HepG2 (cell line): Measurements from ENCODE around the gene EGR2. TPM values are rescaled to one million over a fixed set of nuclear protein-coding genes. Genes with fewer than 3 reads are reported as not detected.

Source experiments
- ATAC-seq: fragments of 200-7000 bp; cut with Tn5 transposase; 3 replicates; pipeline ENCODE4 v1.9.1; 2020; ENCODE audit warnings: mild to moderate bottlenecking, moderate library complexity
- BruUV-seq: library from RNA; stranded (reverse); fragments of 400-500 nt; replicated peaks from 2 replicates; lab custom pipeline; 2021; lab: Mats Ljungman, UMichigan
- CTCF ChIA-PET: fragments of 300-600 bp; formaldehyde crosslinking; extraction: SDS; loops from one replicate; lab custom pipeline; 2021; ENCODE audit warnings: low total read pairs, inconsistent platforms, low intra/inter-chr PET ratio; lab: Yijun Ruan, JAX
- POLR2A ChIA-PET: fragments of 350-600 bp; sonication (Branson Sonifier 250); formaldehyde crosslinking; loops from one replicate; lab custom pipeline; 2020; ENCODE audit warnings: antibody characterized with exemption, inconsistent platforms; lab: Yijun Ruan, JAX
- DNase-seq: peaks from one replicate; pipeline ENCODE4 v3.0.0-alpha.2; 2015; ENCODE audit warnings: low spot score
- FAIRE-seq: peaks from 3 replicates; lab custom pipeline; 2011; peaks lifted over from hg19 to GRCh38; lab: Jason Lieb, UNC
- H2AFZ ChIP-seq: one replicate; pipeline ENCODE4 v1.6.1; 2011; ENCODE audit warnings: low read length, inconsistent platforms
- H3K27ac ChIP-seq: fragments of 300-600 bp; 3 replicates; pipeline ENCODE4 v1.8.0; 2011; ENCODE audit warnings: mixed run types, mild to moderate bottlenecking, mixed read lengths, low read length, inconsistent platforms; ENCODE audit not compliant: insufficient read depth; ENCODE audit errors: extremely low read length
- H3K27me3 ChIP-seq, 2 experiments: fragments of 200-600 bp in 1 of 2; 2 replicates in 1 of 2; 3 replicates in 1 of 2; pipeline versions ENCODE4 v1.6.0 to v1.8.0; 2011; ENCODE audit warnings: low read length in 2 of 2, mild to moderate bottlenecking in 2 of 2, moderate library complexity in 2 of 2, inconsistent platforms in 1 of 2; ENCODE audit not compliant: insufficient read depth in 2 of 2, control insufficient read depth in 1 of 2
- H3K36me3 ChIP-seq, 2 experiments: fragments of 200-600 bp in 1 of 2; replicated peaks in 1 of 2; 2 replicates in 1 of 2; 3 replicates in 1 of 2; pipeline versions ENCODE4 v1.5.1 to v1.8.0; 2011; ENCODE audit warnings: low read length in 2 of 2, inconsistent platforms in 1 of 2; ENCODE audit not compliant: insufficient read depth in 2 of 2, control insufficient read depth in 1 of 2
- H3K4me1 ChIP-seq: 2 replicates; pipeline ENCODE4 v1.5.1; 2012; ENCODE audit warnings: low read length, inconsistent platforms; ENCODE audit not compliant: insufficient read depth
- H3K4me2 ChIP-seq: 2 replicates; pipeline ENCODE4 v1.6.0; 2011; ENCODE audit warnings: low read depth, low read length, inconsistent platforms
- H3K4me3 ChIP-seq, 3 experiments: fragments of 200-600 bp in 1 of 3; sonication (generic), shearing (Covaris generic) in 1 of 3; replicated peaks in 1 of 3; 2 replicates each; pipeline ENCODE4 v1.5.1; 2011 to 2016; ENCODE audit warnings: low read length in 3 of 3, inconsistent platforms in 2 of 3, low read depth in 2 of 3, mild to moderate bottlenecking in 2 of 3, control low read depth in 1 of 3, mixed read lengths in 1 of 3; ENCODE audit not compliant: insufficient read depth in 1 of 3
- H3K79me2 ChIP-seq: one replicate; pipeline ENCODE4 v1.6.1; 2011; ENCODE audit warnings: low read length, inconsistent platforms; ENCODE audit not compliant: insufficient read depth
- H3K9ac ChIP-seq: 2 replicates; pipeline ENCODE4 v1.6.0; 2011; ENCODE audit warnings: mild to moderate bottlenecking, low read depth, low read length, inconsistent platforms; ENCODE audit not compliant: insufficient read depth
- H3K9me3 ChIP-seq: 2 replicates; pipeline ENCODE4 v1.5.1; 2012; ENCODE audit warnings: mild to moderate bottlenecking, low read length
- H4K20me1 ChIP-seq: 2 replicates; pipeline ENCODE4 v1.6.0; 2011; ENCODE audit warnings: inconsistent platforms, mild to moderate bottlenecking, low read length, moderate library complexity; ENCODE audit not compliant: insufficient read depth
- CBX5 ChIP-seq: sonication (generic); formaldehyde crosslinking; IDR thresholded peaks from 2 replicates; pipeline ENCODE4 v1.4.0; 2020; ENCODE audit warnings: missing genetic modification reagents, borderline replicate concordance
- ERF ChIP-seq: IDR thresholded peaks from 2 replicates; pipeline ENCODE4 v1.6.1; 2018; ENCODE audit warnings: missing biosample characterization, missing genetic modification reagents
- HBP1 ChIP-seq: IDR thresholded peaks from 2 replicates; pipeline ENCODE4 v1.6.1; 2016; ENCODE audit warnings: low read depth, control low read depth
- HIC2 ChIP-seq: sonication (generic); formaldehyde crosslinking; IDR thresholded peaks from 2 replicates; pipeline ENCODE4 v1.9.0; 2022; ENCODE audit warnings: low read depth, missing genetic modification reagents
- HNRNPUL1 ChIP-seq: fragments of 200-400 bp; formaldehyde crosslinking; IDR thresholded peaks from 2 replicates; pipeline ENCODE4 v1.6.1; 2017; ENCODE audit warnings: low read depth, mild to moderate bottlenecking, low read length, moderate library complexity
- KLF13 ChIP-seq: sonication (generic); formaldehyde crosslinking; IDR thresholded peaks from 2 replicates; pipeline ENCODE4 v1.4.0; 2020; ENCODE audit warnings: mild to moderate bottlenecking, missing genetic modification reagents
- MLXIP ChIP-seq: sonication (generic); formaldehyde crosslinking; IDR thresholded peaks from 2 replicates; pipeline ENCODE4 v1.9.0; 2021; ENCODE audit warnings: missing genetic modification reagents, borderline replicate concordance
- MYPOP ChIP-seq: sonication (generic); formaldehyde crosslinking; IDR thresholded peaks from 2 replicates; pipeline ENCODE4 v1.8.1; 2023; ENCODE audit warnings: mild to moderate bottlenecking, moderate library complexity, missing genetic modification reagents
- NFYC ChIP-seq: IDR thresholded peaks from 2 replicates; pipeline ENCODE4 v1.6.1; 2016; ENCODE audit warnings: missing genetic modification reagents, missing compliant biosample characterization
- NR2C2 ChIP-seq: sonication (generic); formaldehyde crosslinking; IDR thresholded peaks from 2 replicates; pipeline ENCODE4 v1.4.0; 2020; ENCODE audit warnings: missing genetic modification reagents, mild to moderate bottlenecking, moderate library complexity, borderline replicate concordance
- TCF7L2 ChIP-seq: IDR thresholded peaks from 2 replicates; pipeline ENCODE4 v1.6.1; 2011; ENCODE audit warnings: mild to moderate bottlenecking, low read depth, low read length, moderate library complexity
- TRIM24 ChIP-seq: sonication (generic); formaldehyde crosslinking; IDR thresholded peaks from 2 replicates; pipeline ENCODE4 v1.8.0; 2022; ENCODE audit warnings: mild to moderate bottlenecking, missing genetic modification reagents
- ZFP37 ChIP-seq: sonication (generic); formaldehyde crosslinking; IDR thresholded peaks from 2 replicates; pipeline ENCODE4 v1.4.0; 2020; ENCODE audit warnings: missing genetic modification reagents, borderline replicate concordance
- ZNF615 ChIP-seq: sonication (generic); formaldehyde crosslinking; IDR thresholded peaks from 2 replicates; pipeline ENCODE4 v1.5.0; 2020; ENCODE audit warnings: mild to moderate bottlenecking, missing genetic modification reagents, borderline replicate concordance
- WGBS: methylation state at CpG from one replicate; pipeline ENCODE4 v1.1.6; 2017; ENCODE audit warnings: low lambda C conversion rate; 5-methylcytosine and 5-hydroxymethylcytosine counted together
- in situ Hi-C: cut with HindIII; loops from 2 replicates; pipeline ENCODE4 v1.10.0; 2017; ENCODE audit warnings: low pct_unique_long_range_greater_than_20kb; ENCODE audit not compliant: extremely low pct_ligation_motif_present
- intact Hi-C: fragments of 100-400 bp; cut with micrococcal nuclease; formaldehyde crosslinking; loops from one replicate; pipeline ENCODE4 v1.10.0; 2022; ENCODE audit not compliant: unreplicated experiment
- polyA plus RNA-seq, 8 experiments: library from polyadenylated mRNA; depleted of rRNA in 3 of 8; stranded (reverse) in 7 of 8; unstranded in 1 of 8; fragments of >200 nt; fragmentation: Illumina TruSeq in 4 of 8; extraction: Trizol in 4 of 8; gene quantifications; 2 replicates each; pipeline versions ENCODE4 v1.2.1 to v1.2.3, GENCODE V29; 2011 to 2016; ENCODE audit warnings: low read depth in 4 of 8, missing spikeins in 1 of 8, mixed read lengths in 1 of 8; ENCODE audit not compliant: insufficient read depth in 1 of 8
- total RNA-seq, 5 experiments: library from RNA; depleted of rRNA; stranded (reverse); fragments of >200 nt; fragmentation: Illumina TruSeq; extraction: Trizol; gene quantifications; 2 replicates each; pipeline ENCODE4 v1.2.3, GENCODE V29; 2016; ENCODE audit warnings: low read depth in 1 of 5

EGR2 gene
- total and polyA plus RNA-seq, 2 of the 13 experiments (the other 11 are each of a cell fraction or from before 2014, with no cell fraction given) = 0.11 to 0.15 TPM

- ChIA-PET POLR2A (no interaction called here), CTCF (no interaction called here)
- no peaks in the 10 kb centered on the region for H3K27me3 ChIP-seq
- no peaks in the 10 kb centered on the region for H3K79me2 ChIP-seq
- BruUV-seq = no TSS peak
- no peak overlapping the region for H3K4me2 ChIP-seq
- no peak overlapping the region for H3K27ac ChIP-seq
- no peak for DNase-seq
- no peaks in the 10 kb centered on the region for H3K9me3 ChIP-seq
- ATAC-seq = no peak
- intact Hi-C loops (no loop called here), in situ Hi-C loops (no loop called here)
- no peak for FAIRE-seq
- H3K4me1 ChIP-seq = peaks cover 18% of the 10 kb centered on the region
- H4K20me1 ChIP-seq = no peaks in the 10 kb centered on the region
- no peak overlapping the region for H3K4me3 ChIP-seq
- no peak overlapping the region for H3K9ac ChIP-seq
- WGBS = 27% methylated on average over 5 of the region's 5 CpGs
- H2AFZ ChIP-seq = no peak overlapping the region
- H3K36me3 ChIP-seq = no peaks in the 10 kb centered on the region
- TF ChIP-seq KLF13 (CRISPR knock-in tag) (no peak), ERF (CRISPR knock-in tag) (no peak), CBX5 (CRISPR knock-in tag) (no peak), HNRNPUL1 (no peak), ZFP37 (CRISPR knock-in tag) (no peak), NR2C2 (CRISPR knock-in tag) (no peak), MLXIP (CRISPR knock-in tag) (no peak), ZNF615 (CRISPR knock-in tag) (no peak), HIC2 (CRISPR knock-in tag) (no peak), TRIM24 (CRISPR knock-in tag) (no peak), MYPOP (CRISPR knock-in tag) (no peak), TCF7L2 (no peak), HBP1 (no peak), NFYC (CRISPR knock-in tag) (no peak)
- TF ChIP-seq, all 625 proteins: peak for 0
Measured at GRCh38 chr10:62792261-62792660, 23.9 kb downstream of the EGR2 start.
